Measurements from ENCODE around the gene PMEPA1. TPM values are rescaled to one million over a fixed set of nuclear protein-coding genes. Genes with fewer than 3 reads are reported as not detected.
A peak's percentile ranks its signal among the peaks of the same experiment; 100 is the strongest.

PMEPA1 gene
- polyA plus RNA-seq, 4 donors, result 4.0 to 12.7 (median 9.6) TPM

- DNase-seq (no peak), FAIRE-seq (no peak)
- peaks cover 0 to 53% (median 0%) of the 10 kb centered on the region in 3 donors for H3K36me3 ChIP-seq (ENCODE audit: control insufficient read depth in 3 of 3, insufficient read depth in 2 of 3, low read depth in 1 of 3, low read length in 3 of 3)
- no peak overlapping the region for H3K4me3 ChIP-seq (ENCODE audit: low read depth in 1 of 3, low read length in 3 of 3)
- no peaks in the 10 kb centered on the region for H3K27me3 ChIP-seq (ENCODE audit: control insufficient read depth in 3 of 3, insufficient read depth in 3 of 3, low read length in 3 of 3)
- WGBS, 3 donors, result 87 to 95% (median 89%) methylated on average over 11 of the region's 11 CpGs
- no peaks in the 10 kb centered on the region for H3K4me1 ChIP-seq (ENCODE audit: control insufficient read depth in 3 of 3, insufficient read depth in 2 of 3, low read depth in 1 of 3, low read length in 2 of 3)
- H3K27ac ChIP-seq (ENCODE audit: low read depth in 1 of 3, low read length in 2 of 3), result no peak overlapping the region
- no peaks in the 10 kb centered on the region for H3K9me3 ChIP-seq (ENCODE audit: control insufficient read depth in 2 of 2, insufficient read depth in 1 of 2, low read depth in 1 of 2, low read length in 1 of 2)
Measured at GRCh38 chr20:57655809-57656155, 54.0 kb downstream of the PMEPA1 start.

DNA sequence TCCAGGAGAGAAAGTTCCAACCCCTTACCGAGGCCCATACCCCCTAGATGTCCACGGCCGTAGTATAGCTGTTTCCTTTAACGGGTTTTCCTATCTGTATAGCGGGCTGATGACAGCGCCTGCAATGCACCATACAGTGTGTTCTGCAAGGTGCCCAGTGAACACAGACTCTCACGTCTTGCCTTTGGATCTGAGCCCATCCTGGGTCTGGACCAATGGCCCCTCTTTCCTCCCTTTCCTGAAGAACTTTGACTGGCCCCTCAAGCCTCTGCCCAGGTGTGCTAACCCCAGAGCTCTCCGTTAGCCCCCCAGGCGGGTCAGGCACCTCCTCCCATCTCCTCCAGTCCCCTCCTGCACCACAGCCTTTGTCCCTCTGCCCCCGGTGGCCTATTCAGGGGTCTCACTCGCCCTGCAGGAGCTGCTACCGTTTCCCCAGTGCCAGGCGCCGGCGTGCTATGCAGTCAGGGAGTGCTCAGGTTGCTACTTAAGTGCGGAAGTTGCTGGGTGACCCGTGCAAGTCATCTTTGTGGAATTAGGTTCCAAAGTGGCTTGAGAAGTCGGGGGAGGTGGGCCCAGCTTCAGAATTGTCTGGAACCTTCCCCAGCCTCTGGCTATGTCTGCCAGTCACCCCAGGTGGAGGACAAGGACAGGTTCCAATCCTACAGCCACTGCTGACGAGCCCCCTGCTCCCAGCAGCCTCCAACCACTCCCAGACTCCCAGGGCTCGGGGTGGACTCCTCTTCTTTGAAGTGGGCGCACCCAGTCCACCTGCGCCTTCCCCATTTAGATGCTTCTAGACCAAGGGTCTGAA, 54.6 kb downstream of the PMEPA1 start:
- no peaks in the 10 kb centered on the region for H3K9me3 ChIP-seq (ENCODE audit: control insufficient read depth in 2 of 2, insufficient read depth in 1 of 2, low read depth in 1 of 2, low read length in 1 of 2)
- WGBS, 3 donors, result 88 to 89% (median 89%) methylated on average over 22 of the region's 22 CpGs
- no peaks in the 10 kb centered on the region for H3K27me3 ChIP-seq (ENCODE audit: control insufficient read depth in 3 of 3, insufficient read depth in 3 of 3, low read length in 3 of 3)
- no peak overlapping the region for H3K27ac ChIP-seq (ENCODE audit: low read depth in 1 of 3, low read length in 2 of 3)
- H3K36me3 ChIP-seq (ENCODE audit: control insufficient read depth in 3 of 3, insufficient read depth in 2 of 3, low read depth in 1 of 3, low read length in 3 of 3), result peaks cover 0 to 56% (median 0%) of the 10 kb centered on the region in 3 donors
- H3K4me1 ChIP-seq (ENCODE audit: control insufficient read depth in 3 of 3, insufficient read depth in 2 of 3, low read depth in 1 of 3, low read length in 2 of 3), result no peaks in the 10 kb centered on the region
- DNase-seq (no peak), FAIRE-seq (no peak)
- no peak overlapping the region for H3K4me3 ChIP-seq (ENCODE audit: low read depth in 1 of 3, low read length in 3 of 3)

- H3K27me3 ChIP-seq (ENCODE audit: control insufficient read depth in 3 of 3, insufficient read depth in 3 of 3, low read length in 3 of 3), result no peaks in the 10 kb centered on the region
- no peak overlapping the region for H3K27ac ChIP-seq (ENCODE audit: low read depth in 1 of 3, low read length in 2 of 3)
- no peaks in the 10 kb centered on the region for H3K4me1 ChIP-seq (ENCODE audit: control insufficient read depth in 3 of 3, insufficient read depth in 2 of 3, low read depth in 1 of 3, low read length in 2 of 3)
- DNase-seq (peak; percentile 58 to 74), FAIRE-seq (no peak)
- H3K9me3 ChIP-seq (ENCODE audit: control insufficient read depth in 2 of 2, insufficient read depth in 1 of 2, low read depth in 1 of 2, low read length in 1 of 2), result no peaks in the 10 kb centered on the region
- H3K36me3 ChIP-seq (ENCODE audit: control insufficient read depth in 3 of 3, insufficient read depth in 2 of 3, low read depth in 1 of 3, low read length in 3 of 3), result peaks cover 0 to 60% (median 0%) of the 10 kb centered on the region in 3 donors
- no peak overlapping the region for H3K4me3 ChIP-seq (ENCODE audit: low read depth in 1 of 3, low read length in 3 of 3)
- 41 to 54% (median 46%) methylated on average over 12 of the region's 12 CpGs for WGBS, 3 donors
Measured at GRCh38 chr20:57654363-57654997, 55.3 kb downstream of the PMEPA1 start.

- 45 to 56% (median 49%) methylated on average over 5 of the region's 5 CpGs for WGBS, 3 donors
- Histone ChIP-seq H3K4me1 (ENCODE audit: control insufficient read depth in 3 of 3, insufficient read depth in 2 of 3, low read depth in 1 of 3, low read length in 2 of 3) (no peaks in the 10 kb centered on the region), H3K9me3 (ENCODE audit: control insufficient read depth in 2 of 2, insufficient read depth in 1 of 2, low read depth in 1 of 2, low read length in 1 of 2) (no peaks in the 10 kb centered on the region), H3K4me3 (ENCODE audit: low read depth in 1 of 3, low read length in 3 of 3) (no peak overlapping the region), H3K36me3 (ENCODE audit: control insufficient read depth in 3 of 3, insufficient read depth in 2 of 3, low read depth in 1 of 3, low read length in 3 of 3) (peaks cover 0 to 58% (median 0%) of the 10 kb centered on the region in 3 donors), H3K27ac (ENCODE audit: low read depth in 1 of 3, low read length in 2 of 3) (no peak overlapping the region), H3K27me3 (ENCODE audit: control insufficient read depth in 3 of 3, insufficient read depth in 3 of 3, low read length in 3 of 3) (no peaks in the 10 kb centered on the region)
- FAIRE-seq (no peak), DNase-seq (no peak)
Measured at GRCh38 chr20:57653910-57654309, 55.9 kb downstream of the PMEPA1 start.

GRCh38 chr20:57653546-57653900, 56.3 kb downstream of the PMEPA1 start:
- DNase-seq (no peak), FAIRE-seq (no peak)
- Histone ChIP-seq H3K27me3 (ENCODE audit: control insufficient read depth in 3 of 3, insufficient read depth in 3 of 3, low read length in 3 of 3) (no peaks in the 10 kb centered on the region), H3K36me3 (ENCODE audit: control insufficient read depth in 3 of 3, insufficient read depth in 2 of 3, low read depth in 1 of 3, low read length in 3 of 3) (peaks cover 0 to 54% (median 0%) of the 10 kb centered on the region in 3 donors), H3K4me3 (ENCODE audit: low read depth in 1 of 3, low read length in 3 of 3) (no peak overlapping the region), H3K9me3 (ENCODE audit: control insufficient read depth in 2 of 2, insufficient read depth in 1 of 2, low read depth in 1 of 2, low read length in 1 of 2) (no peaks in the 10 kb centered on the region), H3K4me1 (ENCODE audit: control insufficient read depth in 3 of 3, insufficient read depth in 2 of 3, low read depth in 1 of 3, low read length in 2 of 3) (no peaks in the 10 kb centered on the region), H3K27ac (ENCODE audit: low read depth in 1 of 3, low read length in 2 of 3) (no peak overlapping the region)
- 84 to 89% (median 86%) methylated on average over 8 of the region's 8 CpGs for WGBS, 3 donors

GRCh38 chr20:57652606-57653545, 56.9 kb downstream of the PMEPA1 start:
- Histone ChIP-seq H3K4me1 (ENCODE audit: control insufficient read depth in 3 of 3, insufficient read depth in 2 of 3, low read depth in 1 of 3, low read length in 2 of 3) (no peaks in the 10 kb centered on the region), H3K36me3 (ENCODE audit: control insufficient read depth in 3 of 3, insufficient read depth in 2 of 3, low read depth in 1 of 3, low read length in 3 of 3) (peaks cover 0 to 49% (median 0%) of the 10 kb centered on the region in 3 donors), H3K9me3 (ENCODE audit: control insufficient read depth in 2 of 2, insufficient read depth in 1 of 2, low read depth in 1 of 2, low read length in 1 of 2) (no peaks in the 10 kb centered on the region), H3K27me3 (ENCODE audit: control insufficient read depth in 3 of 3, insufficient read depth in 3 of 3, low read length in 3 of 3) (no peaks in the 10 kb centered on the region), H3K4me3 (ENCODE audit: low read depth in 1 of 3, low read length in 3 of 3) (no peak overlapping the region), H3K27ac (ENCODE audit: low read depth in 1 of 3, low read length in 2 of 3) (no peak overlapping the region)
- DNase-seq, result no peak
- WGBS, 3 donors, result 87 to 91% (median 87%) methylated on average over 24 to 28 of the region's 28 CpGs
- FAIRE-seq, result no peak

- Histone ChIP-seq H3K27me3 (ENCODE audit: control insufficient read depth in 3 of 3, insufficient read depth in 3 of 3, low read length in 3 of 3) (no peaks in the 10 kb centered on the region), H3K4me3 (ENCODE audit: low read depth in 1 of 3, low read length in 3 of 3) (no peak overlapping the region), H3K36me3 (ENCODE audit: control insufficient read depth in 3 of 3, insufficient read depth in 2 of 3, low read depth in 1 of 3, low read length in 3 of 3) (peaks cover 0 to 41% (median 0%) of the 10 kb centered on the region in 3 donors), H3K4me1 (ENCODE audit: control insufficient read depth in 3 of 3, insufficient read depth in 2 of 3, low read depth in 1 of 3, low read length in 2 of 3) (no peaks in the 10 kb centered on the region), H3K9me3 (ENCODE audit: control insufficient read depth in 2 of 2, insufficient read depth in 1 of 2, low read depth in 1 of 2, low read length in 1 of 2) (no peaks in the 10 kb centered on the region), H3K27ac (ENCODE audit: low read depth in 1 of 3, low read length in 2 of 3) (no peak overlapping the region)
- WGBS, 3 donors, result 87 to 97% (median 94%) methylated on average over 41 to 50 of the region's 50 CpGs
- FAIRE-seq, result no peak
- DNase-seq, result peak in 1 of 2 donors; percentile 18
Measured at GRCh38 chr20:57651881-57652605, 57.8 kb downstream of the PMEPA1 start.
